K562 (cell line): ENCODE data around the gene MKNK1. TPM values are rescaled to one million over a fixed set of nuclear protein-coding genes. Genes with fewer than 3 reads are reported as not detected.

ENCODE experiments used
- ATAC-seq: fragments of 200-7000 bp; cut with Tn5 transposase; 3 replicates; pipeline ENCODE4 v1.9.1; 2020; ENCODE audit warnings: moderate library complexity
- BruUV-seq: library from RNA; stranded (reverse); fragments of 400-500 nt; replicated peaks from 2 replicates; lab custom pipeline; 2021; lab: Mats Ljungman, UMichigan
- CTCF ChIA-PET: fragments of 300-600 bp; formaldehyde crosslinking; extraction: SDS; loops from one replicate; lab custom pipeline; 2021; ENCODE audit warnings: low intra/inter-chr PET ratio; lab: Yijun Ruan, JAX
- POLR2A ChIA-PET: fragments of 300-600, 350-650 bp; sonication (Branson Sonifier 250); formaldehyde crosslinking; extraction: SDS; loops from one replicate; lab custom pipeline; 2021; ENCODE audit warnings: antibody characterized with exemption, inconsistent platforms; lab: Yijun Ruan, JAX
- DNase-seq, 4 experiments: peaks; one replicate each; pipeline versions ENCODE4 v3.0.0 to v3.0.0-alpha.2; 2011 to 2018; ENCODE audit warnings: low spot score in 3 of 4, mixed read lengths in 3 of 4; ENCODE audit errors: extremely low read depth in 1 of 4
- FAIRE-seq: peaks from 2 replicates; lab custom pipeline; 2011; peaks lifted over from hg19 to GRCh38; lab: Jason Lieb, UNC
- H2AFZ ChIP-seq: 2 replicates; pipeline ENCODE4 v1.6.0; 2011; ENCODE audit warnings: low read depth, low read length, control low read depth, inconsistent platforms
- H3K27ac ChIP-seq: fragments of 200-600 bp; 3 replicates; pipeline ENCODE4 v1.8.0; 2011; ENCODE audit warnings: low read depth, mild to moderate bottlenecking, control low read depth, inconsistent platforms, low read length, moderate library complexity, mixed read lengths; ENCODE audit errors: extremely low read depth
- H3K27me3 ChIP-seq, 2 experiments: fragments of 300-600 bp in 1 of 2; 2 replicates in 1 of 2; 3 replicates in 1 of 2; pipeline versions ENCODE4 v1.6.0 to v1.8.0; 2011; ENCODE audit warnings: inconsistent platforms in 2 of 2, low read length in 2 of 2, mild to moderate bottlenecking in 1 of 2, mixed read lengths in 1 of 2, moderate library complexity in 1 of 2; ENCODE audit not compliant: control insufficient read depth in 2 of 2, insufficient read depth in 2 of 2
- H3K36me3 ChIP-seq: fragments of 300-600 bp; 3 replicates; pipeline ENCODE4 v1.8.0; 2011; ENCODE audit warnings: mild to moderate bottlenecking, low read length, inconsistent platforms; ENCODE audit not compliant: control insufficient read depth, insufficient read depth
- H3K4me1 ChIP-seq, 2 experiments: fragments of 200-600 bp in 1 of 2; replicated peaks in 1 of 2; 2 replicates in 1 of 2; 3 replicates in 1 of 2; pipeline versions ENCODE4 v1.5.1 to v1.8.0; 2011; ENCODE audit warnings: inconsistent platforms in 2 of 2, low read length in 2 of 2, mild to moderate bottlenecking in 1 of 2, mixed read lengths in 1 of 2, moderate library complexity in 1 of 2; ENCODE audit not compliant: control insufficient read depth in 2 of 2, insufficient read depth in 2 of 2
- H3K4me2 ChIP-seq: 2 replicates; pipeline ENCODE4 v1.6.1; 2011; ENCODE audit warnings: low read length, control low read depth, inconsistent platforms, mixed read lengths; ENCODE audit not compliant: insufficient read depth
- H3K4me3 ChIP-seq: fragments of 200-600 bp; sonication (generic), shearing (Covaris generic); 2 replicates; pipeline ENCODE4 v1.5.1; 2016; ENCODE audit warnings: control low read depth, inconsistent platforms
- H3K79me2 ChIP-seq: fragments of 200-600 bp; 3 replicates; pipeline ENCODE4 v1.8.0; 2011; ENCODE audit warnings: low read length, inconsistent platforms; ENCODE audit not compliant: control insufficient read depth, insufficient read depth
- H3K9ac ChIP-seq, 2 experiments: 2 replicates each; pipeline versions ENCODE4 v1.6.0 to v1.6.1; 2011; ENCODE audit warnings: low read depth in 2 of 2, low read length in 2 of 2, control low read depth in 1 of 2, inconsistent platforms in 1 of 2, mild to moderate bottlenecking in 1 of 2, mixed read lengths in 1 of 2; ENCODE audit not compliant: insufficient read depth in 1 of 2
- H3K9me1 ChIP-seq: one replicate; pipeline ENCODE4 v1.6.0; 2011; ENCODE audit warnings: inconsistent platforms, mild to moderate bottlenecking, low read length, moderate library complexity; ENCODE audit not compliant: control insufficient read depth, insufficient read depth
- H3K9me3 ChIP-seq: replicated peaks from 2 replicates; pipeline ENCODE4 v1.5.1; 2011; ENCODE audit warnings: low read depth, low read length, inconsistent platforms; ENCODE audit not compliant: control insufficient read depth, insufficient read depth
- H4K20me1 ChIP-seq: replicated peaks from 2 replicates; pipeline ENCODE4 v1.6.1; 2011; ENCODE audit warnings: low read length, inconsistent platforms, mixed read lengths; ENCODE audit not compliant: control insufficient read depth, insufficient read depth
- CBX3 ChIP-seq, 2 experiments: IDR thresholded peaks; 1 replicate in 1 of 2; 2 replicates in 1 of 2; pipeline ENCODE4 v1.6.1; 2012; ENCODE audit warnings: inconsistent platforms in 2 of 2, low read length in 2 of 2, borderline replicate concordance in 1 of 2, control low read depth in 1 of 2
- CREBBP ChIP-seq: IDR thresholded peaks from one replicate; pipeline ENCODE4 v1.6.1; 2012; ENCODE audit warnings: low read depth, mild to moderate bottlenecking, control low read depth, inconsistent platforms, low read length
- FOXA1 ChIP-seq: fragments of 450-650 bp; IDR thresholded peaks from 2 replicates; pipeline ENCODE4 v1.6.1; 2016; ENCODE audit warnings: mild to moderate bottlenecking, borderline replicate concordance
- MCM3 ChIP-seq: fragments of 450-650 bp; IDR thresholded peaks from 2 replicates; pipeline ENCODE4 v1.6.1; 2016
- PHTF2 ChIP-seq: fragments of 250-450 bp; sonication (Bioruptor Pico); IDR thresholded peaks from 2 replicates; pipeline ENCODE4 v1.5.0; 2021; ENCODE audit warnings: mild to moderate bottlenecking
- STAG1 ChIP-seq: sonication (generic); formaldehyde crosslinking; IDR thresholded peaks from 2 replicates; pipeline ENCODE4 v1.5.0; 2020; ENCODE audit warnings: missing genetic modification reagents, borderline replicate concordance
- ZNF436 ChIP-seq: fragments of 250-450, 450-650 bp; sonication (Bioruptor Pico); formaldehyde crosslinking; IDR thresholded peaks from 2 replicates; pipeline ENCODE4 v1.7.0; 2020; ENCODE audit warnings: mild to moderate bottlenecking
- WGBS: fragments of 100-300 bp; shearing (Covaris generic); methylation state at CpG from one replicate; pipeline ENCODE4 v1.1.6; 2016; ENCODE audit warnings: low coverage, mixed read lengths; ENCODE audit not compliant: insufficient coverage; ENCODE audit errors: missing lambda C conversion rate; 5-methylcytosine and 5-hydroxymethylcytosine counted together
- in situ Hi-C: fragments of 300-500 bp; cut with MboI; formaldehyde crosslinking; loops from 4 replicates; pipeline ENCODE4 v1.15.0; 2018; ENCODE audit warnings: inconsistent platforms, mixed read lengths
- intact Hi-C: fragments of 100-400 bp; cut with micrococcal nuclease; formaldehyde crosslinking; loops from 2 replicates; pipeline ENCODE4 v1.14.2; 2022
- polyA plus RNA-seq, 8 experiments: library from polyadenylated mRNA; depleted of rRNA in 4 of 8; stranded (reverse) in 5 of 8; unstranded in 3 of 8; fragments of >200 nt; fragmentation: Nextera tagmentation in 2 of 8; fragmentation: Illumina TruSeq in 1 of 8; extraction: Ambion mirVana in 2 of 8; extraction: Trizol in 1 of 8; gene quantifications; 2 replicates each; pipeline versions ENCODE4 v1.2.1 to v1.2.3, GENCODE V29; 2011 to 2014; ENCODE audit warnings: inconsistent platforms in 1 of 8, missing spikeins in 1 of 8
- total RNA-seq, 7 experiments: library from RNA; depleted of rRNA in 6 of 7; stranded (reverse); fragments of >200 nt in 6 of 7; fragmentation: Illumina TruSeq in 2 of 7; extraction: Trizol in 2 of 7; gene quantifications; 2 replicates each; pipeline versions ENCODE4 v1.2.1 to v1.2.3, GENCODE V29; 2011 to 2021; ENCODE audit warnings: low replicate concordance in 1 of 7

Gene MKNK1
- total and polyA plus RNA-seq, 9 of the 15 experiments (the other 6 are each of a cell fraction or from before 2014, with no cell fraction given) = 27.7 to 51.3 (median 43.7) TPM

- H3K9me3 ChIP-seq = no peaks in the 10 kb centered on the region
- no peak overlapping the region for H3K27ac ChIP-seq
- CTCF ChIA-PET = no interaction called here
- H3K4me2 ChIP-seq = no peak overlapping the region
- no peak overlapping the region for H3K9ac ChIP-seq
- in situ Hi-C loops = no loop called here
- no peaks in the 10 kb centered on the region for H3K9me1 ChIP-seq
- TF ChIP-seq FOXA1 (no peak), MCM3 (no peak), STAG1 (CRISPR knock-in tag) (no peak), ZNF436 (CRISPR knock-in tag) (no peak), CREBBP (no peak), CBX3 (IDR thresholded peaks at IDR 0.05; ENCODE audit: borderline replicate concordance in 1 of 2, low read length in 2 of 2) (no peak), PHTF2 (no peak)
- H3K4me1 ChIP-seq = peaks cover 0 to 7% of the 10 kb centered on the region in 2 experiments; a peak in 1 of 5 replicates
- DNase-seq (no peak), ATAC-seq (no peak), FAIRE-seq (peak; percentile 52)
- 56% methylated on average over 4 of the region's 4 CpGs for WGBS
- POLR2A ChIA-PET = interaction anchor here (0.6 to 1.2 kb wide), 3 partner anchors 8 to 23 kb away, joined by 3 to 4 read pairs (median 3); no protein-coding TSS in a partner anchor
- no peak overlapping the region for H2AFZ ChIP-seq
- H3K27me3 ChIP-seq = no peaks in the 10 kb centered on the region
- intact Hi-C loops = no loop called here
- H3K36me3 ChIP-seq = peaks cover 13% of the 10 kb centered on the region; the same call in 1 of the 3 replicates
- no peaks in the 10 kb centered on the region for H3K79me2 ChIP-seq
- H4K20me1 ChIP-seq = no peaks in the 10 kb centered on the region
- no peak overlapping the region for H3K4me3 ChIP-seq
- BruUV-seq = no TSS peak
Measured at GRCh38 chr1:46563341-46563740, 40.7 kb downstream of the MKNK1 start.
